Duodenal mucosa (tissue), 2 donors: Measurements from ENCODE around the gene PHACTR2.
"Not testable (repeated sequence)": the region's sequence is repeated elsewhere in the genome, so short reads cannot be mapped to it uniquely, and the experiment has no call there.

ENCODE experiments used
- H3K27ac ChIP-seq: one replicate; pipeline ENCODE4 v1.7.0; 2013; ENCODE audit warnings: low read depth, low read length
- H3K27me3 ChIP-seq, 2 donors: one replicate each; pipeline ENCODE4 v1.7.0; 2013; ENCODE audit warnings: low read length in 2 of 2, control low read depth in 1 of 2; ENCODE audit not compliant: insufficient read depth in 2 of 2, control insufficient read depth in 1 of 2
- H3K36me3 ChIP-seq, 2 donors: one replicate each; pipeline ENCODE4 v1.7.0; 2013; ENCODE audit warnings: low read length in 2 of 2, control low read depth in 1 of 2; ENCODE audit not compliant: insufficient read depth in 2 of 2, control insufficient read depth in 1 of 2
- H3K4me1 ChIP-seq, 2 donors: one replicate each; pipeline ENCODE4 v1.7.0; 2013; ENCODE audit warnings: low read length in 2 of 2, control low read depth in 1 of 2; ENCODE audit not compliant: insufficient read depth in 2 of 2, control insufficient read depth in 1 of 2
- H3K4me3 ChIP-seq, 2 donors: one replicate each; pipeline ENCODE4 v1.7.0; 2013; ENCODE audit warnings: low read length in 2 of 2, low read depth in 1 of 2
- H3K9ac ChIP-seq, 2 donors: one replicate each; pipeline ENCODE4 v1.7.0; 2013; ENCODE audit warnings: low read length in 2 of 2, low read depth in 1 of 2
- H3K9me3 ChIP-seq, 2 donors: one replicate each; pipeline ENCODE4 v1.7.0; 2013; ENCODE audit warnings: low read length in 2 of 2, control low read depth in 1 of 2; ENCODE audit not compliant: control insufficient read depth in 1 of 2

PHACTR2 gene

DNA sequence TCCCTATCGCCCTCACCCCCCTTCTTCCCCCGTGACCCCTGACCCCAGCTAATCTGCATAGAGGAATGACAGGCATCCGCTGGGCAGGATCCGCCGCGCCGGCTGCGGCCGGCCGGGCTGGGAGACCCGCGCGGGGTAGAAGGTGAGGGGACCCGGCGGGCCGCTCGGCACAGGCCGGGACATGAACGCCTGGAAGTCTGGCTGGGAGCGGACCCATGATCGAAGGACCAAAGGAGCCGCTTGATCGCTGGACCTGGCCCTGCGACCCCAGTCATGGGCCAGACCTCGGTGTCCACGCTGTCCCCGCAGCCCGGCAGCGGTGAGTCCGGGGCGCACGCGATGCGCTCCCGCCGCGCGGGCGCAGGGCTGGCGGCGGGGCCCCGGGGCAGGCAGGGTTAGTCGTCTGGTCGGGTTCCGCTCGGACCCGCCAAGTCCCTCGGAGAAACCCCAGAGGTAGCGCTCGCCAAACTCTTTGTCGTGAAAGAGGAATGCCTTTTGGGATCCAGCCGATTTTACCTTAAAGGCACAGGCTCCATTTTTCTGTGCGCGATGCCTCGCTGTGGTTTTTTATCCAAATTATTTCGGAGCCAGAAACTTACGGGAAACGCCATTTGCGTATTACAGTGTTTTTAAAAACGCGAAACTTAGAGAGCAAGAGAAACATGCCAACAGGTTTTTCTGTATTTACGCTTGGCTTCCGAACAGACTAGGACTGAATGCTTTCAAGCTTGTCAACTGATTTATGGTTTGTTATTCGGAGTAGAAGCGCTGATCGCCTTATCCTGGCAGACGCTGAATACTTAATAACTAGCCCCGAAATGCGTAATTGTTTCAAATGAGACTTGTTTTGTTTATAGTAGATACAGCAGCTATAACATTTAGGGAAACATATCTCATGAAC lies at the start of gene PHACTR2:
Gene PHACTR2 (plus strand): TSS at position 75 of the 901 bp plus-strand sequence. CDS start 199 bp downstream, at position 274.
- Histone ChIP-seq H3K27ac (peak within 1 kb of the TSS; percentile 85), H3K4me1 (peaks cover 0 to 29% of the 10 kb centered on the region in 2 donors), H3K27me3 (no peaks in the 10 kb centered on the region), H3K4me3 (peak within 1 kb of the TSS; percentile 85 to 86), H3K9me3 (peaks cover 0 to 7% of the 10 kb centered on the region in 2 donors), H3K9ac (peak within 1 kb of the TSS; percentile 40 to 83), H3K36me3 (no peaks in the 10 kb centered on the region)

DNA sequence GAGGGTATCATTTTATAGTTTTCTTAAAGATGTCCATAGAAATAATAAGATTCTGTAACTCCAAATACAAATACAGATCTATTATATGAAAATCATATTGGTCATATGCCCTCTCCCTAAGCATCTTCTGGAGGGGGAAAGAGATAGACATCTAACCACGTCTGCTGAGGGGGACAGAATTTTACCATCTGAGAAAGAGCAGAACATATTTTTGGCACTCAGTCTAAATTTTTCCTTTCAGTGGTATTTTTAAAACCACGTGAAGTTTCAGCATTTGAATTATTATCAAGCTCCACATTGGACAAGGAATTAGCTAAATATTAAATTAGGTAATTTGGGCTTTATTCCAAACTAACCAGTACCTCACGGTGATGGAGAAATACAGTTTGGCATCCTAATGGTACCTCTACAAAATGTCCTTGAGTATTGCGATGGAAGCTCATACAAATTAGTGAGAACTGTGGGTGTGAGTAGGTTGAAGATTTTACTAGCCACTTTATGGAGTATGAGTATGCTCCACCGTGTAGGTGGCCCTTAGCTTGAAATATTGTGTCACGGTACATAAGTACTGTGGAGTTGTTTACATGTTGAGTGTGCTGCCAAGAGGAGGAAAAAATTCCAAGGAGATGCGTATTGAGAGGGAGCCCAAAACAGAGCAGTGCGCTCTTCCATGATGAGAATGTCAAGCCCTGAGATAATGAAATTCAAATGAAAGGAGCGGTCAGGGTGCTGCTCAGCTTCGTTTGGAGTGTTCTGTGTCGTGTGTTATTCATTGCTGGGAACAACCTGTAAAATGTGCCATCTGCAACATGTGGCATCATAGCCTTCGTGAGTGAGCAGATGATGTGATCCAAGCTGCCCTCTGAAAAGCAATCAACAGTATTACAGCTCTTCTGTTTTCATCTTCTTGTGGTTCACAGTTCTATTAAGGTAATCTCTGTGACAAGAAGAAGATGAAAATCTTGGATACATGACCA lies 48.4 kb upstream of the PHACTR2 start:
- no peaks in the 10 kb centered on the region for H3K4me1 ChIP-seq
- no peak overlapping the region for H3K9ac ChIP-seq
- no peaks in the 10 kb centered on the region for H3K36me3 ChIP-seq
- H3K27ac ChIP-seq, result no peak overlapping the region
- H3K4me3 ChIP-seq, result no peak overlapping the region
- H3K27me3 ChIP-seq, result no peaks in the 10 kb centered on the region
- H3K9me3 ChIP-seq, result no peaks in the 10 kb centered on the region

DNA sequence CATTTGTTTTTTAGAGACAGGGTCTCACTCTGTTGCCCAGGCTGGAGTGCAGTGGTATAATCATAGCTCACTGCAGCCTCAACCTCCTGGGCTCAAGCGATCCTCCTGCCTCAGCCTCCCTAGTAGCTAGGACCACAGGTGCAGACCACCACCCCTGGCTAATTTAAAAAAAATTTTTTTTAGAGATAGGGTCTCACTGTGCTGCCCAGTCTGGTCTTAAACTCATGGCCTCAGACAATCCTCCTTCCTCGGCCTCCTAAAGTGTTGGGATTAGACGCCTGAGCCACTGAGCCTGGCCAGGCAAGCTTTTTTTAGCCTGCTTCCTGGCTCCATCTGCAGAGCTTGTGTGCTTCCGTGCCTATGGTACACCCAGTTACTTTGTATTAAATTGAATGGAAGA lies 46.6 kb upstream of the PHACTR2 start:
- H3K27ac ChIP-seq, result not testable (repeated sequence)

DNA sequence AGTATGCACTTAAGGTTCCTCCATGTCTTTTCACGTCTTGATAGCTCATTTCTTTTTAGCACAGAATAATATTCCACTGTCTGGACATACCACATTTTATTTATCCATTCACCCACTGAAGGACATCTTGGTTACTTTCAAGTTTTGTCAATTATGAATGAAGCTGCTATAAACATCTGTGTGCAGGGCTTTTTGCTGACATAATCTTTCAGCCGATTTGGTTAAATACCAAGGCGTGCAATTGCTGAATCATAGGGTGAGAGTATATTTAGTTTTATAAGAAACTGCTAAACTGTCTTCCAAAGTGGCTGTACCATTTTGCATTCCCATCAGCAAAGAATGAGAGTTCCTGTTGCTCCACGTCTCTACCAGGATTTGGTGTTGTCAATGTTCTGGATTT lies 44.9 kb upstream of the PHACTR2 start:
- H3K4me1 ChIP-seq, result no peaks in the 10 kb centered on the region
- no peak overlapping the region for H3K9ac ChIP-seq
- no peaks in the 10 kb centered on the region for H3K9me3 ChIP-seq
- no peak overlapping the region for H3K27ac ChIP-seq
- no peaks in the 10 kb centered on the region for H3K36me3 ChIP-seq
- no peak overlapping the region for H3K4me3 ChIP-seq
- no peaks in the 10 kb centered on the region for H3K27me3 ChIP-seq

More for the DNA sequence above, 46.6 kb upstream of the PHACTR2 start:
- H3K9ac ChIP-seq, H3K9me3 ChIP-seq, H3K4me3 ChIP-seq, H3K27me3 ChIP-seq, H3K36me3 ChIP-seq, H3K4me1 ChIP-seq: not testable (repeated sequence)

DNA sequence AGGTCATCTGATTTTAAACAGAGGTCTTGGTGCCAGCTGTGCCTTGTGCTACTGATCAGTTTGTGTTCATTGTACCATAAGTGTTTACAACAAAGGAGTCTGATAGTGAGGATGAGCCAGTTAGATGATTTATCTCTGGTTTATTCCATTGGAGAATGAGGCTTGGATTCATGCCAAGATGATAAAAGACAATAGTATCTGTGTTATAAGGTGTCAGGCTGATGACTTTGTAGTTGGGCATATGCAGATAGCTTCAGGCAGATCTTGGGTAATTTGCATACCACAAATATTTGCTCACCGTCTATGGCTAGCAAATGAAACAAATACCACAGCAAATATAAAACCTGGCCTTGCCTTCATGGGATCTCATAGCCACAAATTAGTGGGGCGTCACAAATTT lies 43.3 kb upstream of the PHACTR2 start:
- H3K9ac ChIP-seq, result no peak overlapping the region
- no peaks in the 10 kb centered on the region for H3K27me3 ChIP-seq
- no peaks in the 10 kb centered on the region for H3K9me3 ChIP-seq
- H3K27ac ChIP-seq, result no peak overlapping the region
- H3K36me3 ChIP-seq, result no peaks in the 10 kb centered on the region
- H3K4me1 ChIP-seq, result no peaks in the 10 kb centered on the region
- H3K4me3 ChIP-seq, result no peak overlapping the region

DNA sequence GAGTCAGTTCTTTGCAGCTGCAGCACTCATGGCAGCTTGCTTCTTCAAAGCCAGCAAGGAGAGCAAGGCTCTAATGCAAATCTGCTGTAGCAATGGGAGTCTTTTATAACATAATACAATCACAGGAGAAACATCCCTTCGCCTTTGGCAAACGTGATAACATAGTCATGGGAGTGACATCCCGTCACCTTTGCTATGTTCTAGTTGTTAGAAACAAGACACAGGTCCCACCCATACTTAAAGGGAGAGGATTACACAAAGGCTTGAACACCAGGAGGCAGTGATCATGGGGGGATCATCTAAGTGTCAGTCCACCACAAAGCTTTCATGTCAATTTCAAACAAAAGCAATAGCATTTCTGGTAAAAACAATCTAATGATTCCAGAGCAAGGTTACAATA lies 40.1 kb upstream of the PHACTR2 start:
- Histone ChIP-seq H3K9ac (no peak overlapping the region), H3K9me3 (no peaks in the 10 kb centered on the region), H3K27me3 (no peaks in the 10 kb centered on the region), H3K36me3 (no peaks in the 10 kb centered on the region), H3K27ac (no peak overlapping the region), H3K4me1 (no peaks in the 10 kb centered on the region), H3K4me3 (no peak overlapping the region)

DNA sequence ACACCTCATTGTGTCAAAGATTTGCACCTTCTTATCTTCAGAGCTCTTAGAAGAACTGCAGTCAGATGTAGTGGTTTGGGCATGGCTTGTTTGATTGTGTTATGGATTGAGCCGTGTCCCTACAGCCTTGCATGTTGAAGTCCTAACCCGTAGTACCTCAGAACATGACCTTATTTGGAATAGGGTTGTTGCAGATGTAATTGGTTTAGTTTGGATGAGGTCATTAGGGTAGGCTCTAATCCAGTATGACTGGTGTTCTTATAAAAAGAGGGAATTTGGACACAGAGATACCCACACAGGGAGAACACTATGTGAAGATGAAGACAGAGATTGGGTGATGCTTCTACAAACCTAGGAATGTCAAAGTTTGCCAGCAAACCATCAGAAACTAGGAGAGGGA lies 35.4 kb upstream of the PHACTR2 start:
- Histone ChIP-seq H3K4me1 (no peaks in the 10 kb centered on the region), H3K9ac (no peak overlapping the region), H3K36me3 (no peaks in the 10 kb centered on the region), H3K9me3 (no peaks in the 10 kb centered on the region), H3K4me3 (no peak overlapping the region), H3K27ac (no peak overlapping the region), H3K27me3 (no peaks in the 10 kb centered on the region)

DNA sequence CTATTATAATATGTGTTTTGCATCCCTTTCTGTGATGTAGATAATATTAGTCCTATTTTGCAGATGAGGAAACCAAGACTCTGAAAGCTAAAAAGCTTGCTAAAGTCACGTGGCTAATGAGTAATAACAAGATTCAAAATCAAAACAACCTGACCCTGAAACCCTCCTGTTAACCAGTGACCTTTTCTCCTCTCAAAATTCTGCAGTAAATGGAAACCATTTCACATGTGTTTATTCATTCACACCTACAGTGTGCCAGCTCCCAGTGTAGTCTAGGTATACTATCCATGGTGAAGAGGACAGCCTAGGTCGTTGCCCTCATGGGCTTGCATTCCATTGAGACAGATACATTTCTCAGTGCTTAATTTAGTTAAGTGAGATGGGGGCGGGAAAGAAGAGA lies 30.6 kb upstream of the PHACTR2 start:
- peaks cover 0 to 1% of the 10 kb centered on the region in 2 donors for H3K4me1 ChIP-seq
- H3K4me3 ChIP-seq, result no peak overlapping the region
- no peaks in the 10 kb centered on the region for H3K36me3 ChIP-seq
- H3K9me3 ChIP-seq, result no peaks in the 10 kb centered on the region
- H3K27me3 ChIP-seq, result no peaks in the 10 kb centered on the region
- H3K27ac ChIP-seq, result no peak overlapping the region
- H3K9ac ChIP-seq, result no peak overlapping the region

DNA sequence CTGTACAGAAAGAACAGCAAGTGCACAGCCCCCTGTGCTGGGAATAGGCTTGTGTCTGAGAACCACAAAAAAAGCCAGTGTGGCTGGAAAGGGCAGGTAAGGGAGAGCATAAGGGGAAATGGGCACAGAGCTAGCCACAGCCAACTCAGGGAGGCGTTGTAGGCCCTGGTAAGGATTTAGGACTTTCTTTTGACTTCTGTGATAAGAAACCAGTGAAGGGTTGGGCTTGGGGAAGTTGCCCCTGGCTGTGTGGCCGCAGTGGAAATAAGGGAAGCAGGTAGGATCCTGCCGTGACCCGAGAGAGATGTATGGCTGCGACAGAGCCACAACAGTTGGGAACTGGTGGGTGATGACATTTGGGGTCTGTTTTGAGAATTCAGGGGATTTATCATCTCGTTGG lies 30.0 kb upstream of the PHACTR2 start:
- Histone ChIP-seq H3K4me1 (peaks cover 3 to 6% of the 10 kb centered on the region in 2 donors), H3K9me3 (no peaks in the 10 kb centered on the region), H3K27me3 (no peaks in the 10 kb centered on the region), H3K4me3 (no peak overlapping the region), H3K36me3 (no peaks in the 10 kb centered on the region), H3K27ac (no peak overlapping the region), H3K9ac (no peak overlapping the region)

DNA sequence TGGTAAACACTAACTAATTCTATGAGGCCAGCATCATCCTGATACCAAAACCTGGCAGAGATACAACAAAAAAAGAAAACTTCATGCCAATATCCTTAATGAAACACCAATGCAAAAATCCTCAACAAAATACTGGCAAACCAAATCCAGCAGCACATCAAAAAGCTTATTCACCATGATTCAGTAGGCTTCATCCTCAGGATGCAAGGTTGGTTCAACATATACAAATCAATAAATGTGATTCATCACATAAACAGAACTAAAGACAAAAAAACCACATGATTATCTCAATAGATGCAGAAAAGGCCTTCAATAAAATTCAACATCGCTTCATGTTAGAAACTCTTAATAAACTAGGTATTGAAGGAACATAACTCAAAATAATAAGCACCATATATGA lies 28.4 kb upstream of the PHACTR2 start:
- not testable (repeated sequence) for H3K27me3 ChIP-seq, H3K36me3 ChIP-seq, H3K9me3 ChIP-seq, H3K27ac ChIP-seq, H3K9ac ChIP-seq, H3K4me3 ChIP-seq
- peaks cover 9 to 17% of the 10 kb centered on the region in 2 donors for H3K4me1 ChIP-seq
